ENCODE data around the gene ZNF460.
"Not testable (repeated sequence)": the region's sequence is repeated elsewhere in the genome, so short reads cannot be mapped to it uniquely, and the experiment has no call there.

Gene ZNF460

GRCh38 chr19:57263244-57263741, 17.0 kb upstream of the ZNF460 start:
- H3K9me3 Mint-ChIP-seq, result peaks cover 71% of the 10 kb centered on the region

DNA sequence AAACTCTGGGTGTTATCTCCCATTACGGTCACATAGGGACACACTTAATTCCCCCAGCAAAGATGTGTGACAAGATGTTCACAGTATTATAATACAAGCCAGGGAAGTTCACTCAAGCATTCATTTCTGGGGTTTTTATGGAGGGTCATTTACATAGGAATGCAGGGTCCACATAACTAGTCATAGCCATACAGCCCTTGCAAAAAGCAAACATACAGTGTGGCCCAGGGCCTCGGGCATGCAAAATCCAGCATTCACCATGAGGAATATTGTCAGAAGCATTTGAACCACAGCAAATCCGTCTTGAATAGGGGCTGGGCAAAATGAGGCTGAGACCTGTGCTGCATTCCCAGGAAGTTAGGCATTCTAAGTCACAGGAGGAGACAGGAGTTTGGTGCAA, 13.0 kb upstream of the ZNF460 start:
- H3K36me3 Mint-ChIP-seq (ENCODE audit: low read depth), result peaks cover 9% of the 10 kb centered on the region
- no peaks in the 10 kb centered on the region for H3K27me3 Mint-ChIP-seq (ENCODE audit: low read depth)
- DNase-seq (ENCODE audit: low spot score), result no peak
- H3K4me1 Mint-ChIP-seq (ENCODE audit: low read depth), result peaks cover 2% of the 10 kb centered on the region
- H3K4me3 Mint-ChIP-seq, result no peak overlapping the region
- peaks cover 48% of the 10 kb centered on the region for H3K9me3 Mint-ChIP-seq
- H3K27ac Mint-ChIP-seq, result no peak overlapping the region

More at GRCh38 chr19:57263244-57263741, 17.0 kb upstream of the ZNF460 start:
- Mint-ChIP-seq H3K27ac (no peak overlapping the region), H3K36me3 (ENCODE audit: low read depth) (peaks cover 32% of the 10 kb centered on the region), H3K27me3 (ENCODE audit: low read depth) (no peaks in the 10 kb centered on the region), H3K4me3 (no peak overlapping the region), H3K4me1 (ENCODE audit: low read depth) (peaks cover 2% of the 10 kb centered on the region)
- no peak for DNase-seq (ENCODE audit: low spot score)

DNA sequence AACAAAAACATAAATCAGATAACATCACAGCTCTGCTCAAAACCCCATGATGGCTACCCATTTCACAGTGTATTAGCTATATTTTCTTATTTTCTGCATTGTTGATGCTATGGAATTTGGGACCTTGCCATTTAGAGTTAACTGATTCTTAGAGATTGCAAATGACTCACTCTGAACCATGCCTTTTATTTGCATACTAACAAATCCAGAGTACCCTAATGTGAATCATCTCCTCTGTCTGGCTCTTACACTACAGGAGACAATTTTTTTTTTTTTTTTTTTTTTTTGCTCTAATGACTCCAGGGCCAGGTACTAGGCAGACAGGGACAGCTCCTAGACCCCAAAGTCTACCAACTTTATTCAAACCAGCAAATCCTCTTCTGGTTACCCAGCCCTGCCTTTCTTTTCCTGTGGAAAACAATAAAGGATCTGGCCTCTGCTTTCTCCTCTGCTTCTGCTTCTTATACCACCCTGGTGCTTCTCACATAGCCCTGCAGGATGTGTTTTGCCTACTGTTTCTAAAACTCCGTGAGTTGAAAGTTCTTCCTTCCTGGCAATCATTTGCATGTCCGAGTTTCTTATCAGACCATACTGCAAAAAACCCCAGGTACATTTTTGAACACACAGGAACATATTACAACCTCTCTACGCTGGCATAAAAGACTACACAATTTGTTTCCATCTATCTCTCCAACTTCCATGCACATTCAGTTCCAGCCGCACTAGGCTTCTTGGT, 10.6 kb upstream of the ZNF460 start:
- peaks cover 41% of the 10 kb centered on the region for H3K9me3 Mint-ChIP-seq

GRCh38 chr19:57271280-57271679, 9.0 kb upstream of the ZNF460 start:
- no peak for DNase-seq (ENCODE audit: low spot score)
- Mint-ChIP-seq H3K9me3 (peaks cover 28% of the 10 kb centered on the region), H3K4me3 (no peak overlapping the region), H3K27ac (no peak overlapping the region), H3K4me1 (ENCODE audit: low read depth) (no peaks in the 10 kb centered on the region), H3K27me3 (ENCODE audit: low read depth) (no peaks in the 10 kb centered on the region), H3K36me3 (ENCODE audit: low read depth) (peaks cover 4% of the 10 kb centered on the region)

More for the DNA sequence above, 10.6 kb upstream of the ZNF460 start:
- DNase-seq (ENCODE audit: low spot score), result no peak
- H3K4me1 Mint-ChIP-seq (ENCODE audit: low read depth), result peaks cover 2% of the 10 kb centered on the region
- H3K36me3 Mint-ChIP-seq (ENCODE audit: low read depth), result peaks cover 7% of the 10 kb centered on the region
- no peak overlapping the region for H3K27ac Mint-ChIP-seq
- no peak overlapping the region for H3K4me3 Mint-ChIP-seq
- no peaks in the 10 kb centered on the region for H3K27me3 Mint-ChIP-seq (ENCODE audit: low read depth)

DNA sequence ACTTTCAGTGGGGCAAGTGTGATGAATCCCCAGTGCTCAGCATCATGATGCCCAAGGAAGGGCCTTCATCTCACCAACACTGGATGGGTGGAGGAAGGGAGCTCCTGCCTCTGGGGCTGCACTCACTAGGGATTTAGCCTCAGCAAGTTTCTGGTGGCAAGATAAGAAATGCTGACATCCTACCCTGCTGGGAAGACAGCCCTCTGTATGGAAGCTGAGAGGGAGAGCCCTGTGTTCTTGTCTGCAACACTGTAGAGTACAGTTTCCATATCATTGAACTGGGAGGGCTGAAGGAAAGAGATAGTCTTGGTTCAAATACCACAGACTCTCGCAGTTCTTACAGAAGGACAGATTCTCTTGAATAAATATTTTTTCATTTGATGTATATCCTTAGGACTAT, 7.3 kb upstream of the ZNF460 start:
- no peak overlapping the region for H3K4me3 Mint-ChIP-seq

GRCh38 chr19:57276430-57276829, 3.9 kb upstream of the ZNF460 start:
- H3K4me1 Mint-ChIP-seq (ENCODE audit: low read depth), result peaks cover 6% of the 10 kb centered on the region
- H3K4me3 Mint-ChIP-seq, result no peak overlapping the region
- H3K9me3 Mint-ChIP-seq, result peaks cover 11% of the 10 kb centered on the region
- no peak for DNase-seq (ENCODE audit: low spot score)
- H3K27me3 Mint-ChIP-seq (ENCODE audit: low read depth), result no peaks in the 10 kb centered on the region
- H3K36me3 Mint-ChIP-seq (ENCODE audit: low read depth), result peaks cover 10% of the 10 kb centered on the region
- H3K27ac Mint-ChIP-seq, result no peak overlapping the region

More for the DNA sequence above, 7.3 kb upstream of the ZNF460 start:
- H3K9me3 Mint-ChIP-seq, result peaks cover 17% of the 10 kb centered on the region
- H3K4me1 Mint-ChIP-seq (ENCODE audit: low read depth), result no peaks in the 10 kb centered on the region
- no peak overlapping the region for H3K27ac Mint-ChIP-seq
- H3K36me3 Mint-ChIP-seq (ENCODE audit: low read depth), result peaks cover 4% of the 10 kb centered on the region
- DNase-seq (ENCODE audit: low spot score), result no peak
- no peaks in the 10 kb centered on the region for H3K27me3 Mint-ChIP-seq (ENCODE audit: low read depth)

DNA sequence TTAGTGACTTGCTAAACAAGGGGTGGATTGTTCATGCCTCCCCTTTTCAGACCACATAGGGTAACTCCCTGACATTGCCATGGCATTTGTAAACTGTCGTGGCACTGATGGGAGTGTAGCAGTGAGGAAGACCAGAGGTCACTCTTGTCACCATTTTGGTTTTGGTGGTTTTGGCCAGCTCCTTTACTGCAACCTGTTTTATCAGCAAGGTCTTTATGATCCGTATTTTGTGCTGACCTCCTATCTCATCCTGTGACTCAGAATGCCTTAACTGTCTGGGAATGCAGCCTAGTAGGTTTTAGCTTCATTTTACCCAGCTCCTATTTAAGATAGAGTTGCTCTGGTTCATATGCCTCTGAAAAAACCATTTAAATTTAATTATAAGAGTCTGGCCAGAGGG, 1.8 kb upstream of the ZNF460 start:
- Mint-ChIP-seq H3K36me3 (ENCODE audit: low read depth) (peaks cover 25% of the 10 kb centered on the region), H3K4me1 (ENCODE audit: low read depth) (peaks cover 21% of the 10 kb centered on the region)
- H3K27me3 Mint-ChIP-seq (ENCODE audit: low read depth); H3K4me3 Mint-ChIP-seq; H3K27ac Mint-ChIP-seq; H3K9me3 Mint-ChIP-seq; DNase-seq (ENCODE audit: low spot score): not testable (repeated sequence)

DNA sequence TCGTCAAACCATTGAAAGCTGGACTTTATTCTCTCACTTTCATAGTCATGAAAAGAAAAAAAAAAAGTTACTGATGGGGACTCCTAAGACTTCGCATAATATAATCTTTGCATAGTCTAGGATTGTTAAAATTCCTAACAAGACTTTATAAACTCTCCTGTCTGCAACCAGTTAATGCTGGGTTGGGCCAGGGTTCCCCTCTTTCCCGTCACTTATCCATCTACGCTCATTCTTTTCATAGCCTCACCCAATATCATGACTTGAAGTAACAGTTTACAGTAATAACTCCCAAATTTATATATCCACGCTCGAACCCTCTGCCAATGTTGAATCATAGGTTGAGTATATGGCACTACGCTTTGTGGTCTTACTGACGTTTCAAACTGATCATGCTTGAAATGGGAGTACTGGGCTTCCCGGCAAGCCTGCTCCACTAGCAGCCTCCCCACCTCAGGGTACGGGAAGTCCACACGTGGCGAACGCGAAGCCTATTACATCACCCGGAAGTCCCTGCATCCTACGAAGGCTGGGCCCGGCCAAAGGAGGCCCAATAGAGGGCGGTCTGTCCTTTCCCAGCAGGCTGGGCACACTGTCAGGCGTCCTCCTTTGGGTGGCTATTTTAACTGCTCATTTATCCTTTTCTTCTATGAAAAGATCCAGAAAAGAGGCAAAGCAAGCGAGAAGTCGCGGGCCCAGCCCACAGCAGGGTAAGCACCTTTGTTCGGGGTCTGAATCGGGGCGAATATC, 694 bp upstream of the ZNF460 start:
- no peaks in the 10 kb centered on the region for H3K27me3 Mint-ChIP-seq (ENCODE audit: low read depth)
- H3K4me3 Mint-ChIP-seq, result no peak overlapping the region
- peaks cover 33% of the 10 kb centered on the region for H3K36me3 Mint-ChIP-seq (ENCODE audit: low read depth)
- H3K27ac Mint-ChIP-seq, result peak overlapping the region; percentile 49
- DNase-seq (ENCODE audit: low spot score), result peak; percentile 81
- no peaks in the 10 kb centered on the region for H3K9me3 Mint-ChIP-seq
- H3K4me1 Mint-ChIP-seq (ENCODE audit: low read depth), result peaks cover 21% of the 10 kb centered on the region

DNA sequence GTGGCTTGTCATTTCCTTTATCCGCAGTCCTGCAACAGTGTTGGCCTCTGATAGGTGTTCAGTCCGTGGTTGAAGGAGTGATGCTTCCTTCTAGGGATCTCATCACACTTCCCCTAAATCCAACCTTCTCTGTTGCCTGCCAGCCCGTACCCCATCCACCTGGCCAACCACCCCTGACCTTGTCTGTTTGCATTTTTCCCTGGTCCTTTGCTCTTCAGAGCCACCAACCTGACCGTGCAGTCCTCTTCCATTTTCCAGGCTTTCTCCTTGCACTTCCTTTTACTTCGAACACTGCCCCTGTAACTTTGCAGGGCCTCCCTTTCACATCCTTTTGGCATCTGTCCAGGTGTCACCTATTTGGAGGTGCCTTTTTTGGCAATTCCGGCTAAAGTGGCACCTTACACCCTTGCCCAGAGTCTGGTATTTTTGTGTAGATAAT, 696 bp downstream of the ZNF460 start:
- H3K4me3 Mint-ChIP-seq, result no peak overlapping the region
- H3K27ac Mint-ChIP-seq, result no peak overlapping the region
- H3K27me3 Mint-ChIP-seq (ENCODE audit: low read depth), result no peaks in the 10 kb centered on the region
- peaks cover 21% of the 10 kb centered on the region for H3K4me1 Mint-ChIP-seq (ENCODE audit: low read depth)
- H3K9me3 Mint-ChIP-seq, result peaks cover 8% of the 10 kb centered on the region
- DNase-seq (ENCODE audit: low spot score), result peak; percentile 5
- peaks cover 45% of the 10 kb centered on the region for H3K36me3 Mint-ChIP-seq (ENCODE audit: low read depth)

GRCh38 chr19:57282011-57282643, 1.8 kb downstream of the ZNF460 start:
- Mint-ChIP-seq H3K27me3 (ENCODE audit: low read depth) (no peaks in the 10 kb centered on the region), H3K36me3 (ENCODE audit: low read depth) (peaks cover 57% of the 10 kb centered on the region), H3K4me1 (ENCODE audit: low read depth) (peaks cover 21% of the 10 kb centered on the region), H3K9me3 (peaks cover 15% of the 10 kb centered on the region), H3K27ac (peak overlapping the region; percentile 75), H3K4me3 (peak overlapping the region; percentile 78)
- DNase-seq (ENCODE audit: low spot score), result peak; percentile 15

GRCh38 chr19:57288373-57288772, 8.1 kb downstream of the ZNF460 start:
- Mint-ChIP-seq H3K9me3 (peaks cover 63% of the 10 kb centered on the region), H3K4me1 (ENCODE audit: low read depth) (no peaks in the 10 kb centered on the region), H3K27ac (no peak overlapping the region), H3K36me3 (ENCODE audit: low read depth) (peaks cover 91% of the 10 kb centered on the region), H3K27me3 (ENCODE audit: low read depth) (no peaks in the 10 kb centered on the region), H3K4me3 (no peak overlapping the region)
- no peak for DNase-seq (ENCODE audit: low spot score)

DNA sequence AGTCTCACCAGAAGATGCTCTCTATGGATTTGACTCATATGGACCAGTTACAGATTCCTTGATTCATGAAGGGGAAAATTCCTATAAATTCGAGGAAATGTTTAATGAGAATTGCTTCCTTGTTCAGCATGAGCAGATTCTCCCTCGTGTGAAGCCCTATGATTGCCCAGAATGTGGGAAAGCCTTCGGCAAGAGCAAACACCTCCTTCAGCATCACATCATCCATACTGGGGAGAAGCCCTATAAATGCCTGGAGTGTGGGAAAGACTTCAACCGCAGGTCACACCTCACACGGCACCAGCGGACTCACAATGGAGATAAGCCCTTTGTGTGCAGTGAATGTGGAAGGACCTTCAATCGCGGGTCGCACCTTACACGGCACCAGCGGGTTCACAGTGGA, 10.7 kb downstream of the ZNF460 start:
- peaks cover 80% of the 10 kb centered on the region for H3K9me3 Mint-ChIP-seq
- no peaks in the 10 kb centered on the region for H3K27me3 Mint-ChIP-seq (ENCODE audit: low read depth)

DNA sequence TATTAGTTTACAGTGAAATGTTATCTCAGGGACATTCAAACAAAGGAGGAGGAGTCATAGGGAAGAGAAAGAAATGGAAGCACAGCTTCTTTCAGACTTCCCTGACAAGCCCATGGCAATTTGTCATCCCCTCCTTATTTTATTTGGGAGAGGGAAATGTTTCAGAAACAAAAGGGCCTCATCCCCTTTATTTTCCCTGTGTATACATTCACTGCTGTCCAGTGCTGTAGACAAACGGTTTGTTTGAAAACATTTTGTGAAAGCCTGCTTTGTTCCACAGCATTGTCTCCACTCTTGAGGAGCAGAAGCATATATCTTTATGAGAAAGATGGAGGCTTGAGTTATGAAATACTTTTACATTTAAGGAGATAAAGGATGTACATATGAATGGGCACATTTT, 12.3 kb downstream of the ZNF460 start:
- DNase-seq (ENCODE audit: low spot score), result no peak
- no peaks in the 10 kb centered on the region for H3K27me3 Mint-ChIP-seq (ENCODE audit: low read depth)
- no peaks in the 10 kb centered on the region for H3K4me1 Mint-ChIP-seq (ENCODE audit: low read depth)
- H3K4me3 Mint-ChIP-seq, result no peak overlapping the region
- peaks cover 80% of the 10 kb centered on the region for H3K9me3 Mint-ChIP-seq
- peaks cover 93% of the 10 kb centered on the region for H3K36me3 Mint-ChIP-seq (ENCODE audit: low read depth)
- H3K27ac Mint-ChIP-seq, result no peak overlapping the region

More for the DNA sequence above, 10.7 kb downstream of the ZNF460 start:
- Mint-ChIP-seq H3K4me3 (no peak overlapping the region), H3K36me3 (ENCODE audit: low read depth) (peaks cover 95% of the 10 kb centered on the region), H3K4me1 (ENCODE audit: low read depth) (no peaks in the 10 kb centered on the region), H3K27ac (no peak overlapping the region)
- DNase-seq (ENCODE audit: low spot score), result no peak

DNA sequence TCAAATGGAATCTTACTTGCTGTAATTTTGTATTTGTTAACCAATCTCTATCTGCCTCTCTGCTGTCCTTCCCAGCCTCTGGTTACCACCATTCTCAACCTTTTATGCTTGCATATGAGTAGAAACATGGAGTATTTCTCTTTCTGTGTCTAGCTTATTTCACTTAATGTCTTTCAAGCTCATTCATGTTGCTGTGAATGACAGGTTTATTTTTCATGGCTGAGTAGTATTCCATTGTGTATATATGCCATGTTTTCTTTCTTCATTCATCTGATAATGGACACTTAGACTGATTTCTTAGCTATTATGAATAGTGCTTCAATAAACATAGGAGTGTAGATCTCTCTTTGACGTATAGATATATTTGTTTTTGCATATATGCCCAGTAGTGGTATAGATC, 13.4 kb downstream of the ZNF460 start:
- Mint-ChIP-seq H3K4me3 (no peak overlapping the region), H3K4me1 (ENCODE audit: low read depth) (no peaks in the 10 kb centered on the region), H3K9me3 (peaks cover 80% of the 10 kb centered on the region), H3K27ac (no peak overlapping the region), H3K27me3 (ENCODE audit: low read depth) (no peaks in the 10 kb centered on the region), H3K36me3 (ENCODE audit: low read depth) (peaks cover 93% of the 10 kb centered on the region)
- no peak for DNase-seq (ENCODE audit: low spot score)

All from T-helper 2 cell treated with Interferon-gamma antibody and Interleukin-4, amounts not matched to agents 5 μg/mL and 100 μg/mL, for 36 hours (primary cell).